ELR (cell line): ENCODE data around the gene BST1.

Source experiments
- DNase-seq: peaks from one replicate; pipeline ENCODE4 v3.0.0-alpha.2; 2015; ENCODE audit warnings: low read depth

BST1 gene

GRCh38 chr4:15676899-15677298 is 26.0 kb upstream of the BST1 start:
- no peak for DNase-seq

GRCh38 chr4:15677507-15677988 is 25.3 kb upstream of the BST1 start:
- DNase-seq, result peak; percentile 64

GRCh38 chr4:15681067-15681371 is 21.8 kb upstream of the BST1 start:
- no peak for DNase-seq

- DNase-seq, result peak; percentile 99
These were observed 21.3 kb upstream of the BST1 start, which contains the start of gene FAM200B for GRCh38 chr4:15681372-15682241. TSS of gene FAM200B (plus strand) at chr4:15681827. CDS start at chr4:15686978, 5,151 bp downstream.

GRCh38 chr4:15682242-15683142 is 20.4 kb upstream of the BST1 start:
- DNase-seq, result peak; percentile 27

GRCh38 chr4:15683143-15683495 is 19.7 kb upstream of the BST1 start:
- no peak for DNase-seq

- DNase-seq, result no peak
These were observed 18.4 kb upstream of the BST1 start for GRCh38 chr4:15684498-15684897.

- no peak for DNase-seq
These were observed 14.8 kb upstream of the BST1 start for GRCh38 chr4:15688051-15688450.

GRCh38 chr4:15689540-15689939 is 13.3 kb upstream of the BST1 start:
- peak; percentile 49 for DNase-seq

GRCh38 chr4:15690020-15690809 is 12.7 kb upstream of the BST1 start:
- peak; percentile 97 for DNase-seq

- DNase-seq, result peak; percentile 93
These were observed 11.3 kb upstream of the BST1 start for GRCh38 chr4:15691346-15692135.

- no peak for DNase-seq
These were observed 10.3 kb upstream of the BST1 start for GRCh38 chr4:15692602-15693001.

GRCh38 chr4:15694431-15694830 is 8.4 kb upstream of the BST1 start:
- no peak for DNase-seq

- DNase-seq, result peak; percentile 98
These were observed 7.6 kb upstream of the BST1 start for GRCh38 chr4:15695240-15695699.

GRCh38 chr4:15695729-15696128 is 7.1 kb upstream of the BST1 start:
- DNase-seq, result no peak

GRCh38 chr4:15696866-15697265 is 6.0 kb upstream of the BST1 start:
- DNase-seq, result no peak

GRCh38 chr4:15703439-15703838 is 574 bp downstream of the BST1 start:
- no peak for DNase-seq

GRCh38 chr4:15704129-15704528 is 1.3 kb downstream of the BST1 start:
- no peak for DNase-seq

GRCh38 chr4:15706646-15707362 is 3.9 kb downstream of the BST1 start:
- DNase-seq, result no peak

- DNase-seq, result no peak
These were observed 4.5 kb downstream of the BST1 start for GRCh38 chr4:15707363-15707715.

- no peak for DNase-seq
These were observed 8.9 kb downstream of the BST1 start for GRCh38 chr4:15711762-15712161.
